NCI-H128 (cell line): ENCODE measurements around the gene AQP5.

Experiments used
- DNase-seq: peaks from one replicate; lab custom pipeline; 2025; ENCODE audit not compliant: unreplicated experiment; lab: John Stamatoyannopoulos, UW

AQP5 gene

GRCh38 chr12:49949866-49950265 is 11.8 kb upstream of the AQP5 start:
- DNase-seq, result no peak

GRCh38 chr12:49950273-49951251 is 11.1 kb upstream of the AQP5 start, which contains the start of gene AQP2:
TSS of gene AQP2 (plus strand) at chr12:49950737. CDS start at chr12:49950831, 94 bp downstream.
- no peak for DNase-seq

- DNase-seq, result no peak
Observed at GRCh38 chr12:49951411-49952240, 10.0 kb upstream of the AQP5 start.

- no peak for DNase-seq
Observed at GRCh38 chr12:49952391-49953055, 9.1 kb upstream of the AQP5 start.

GRCh38 chr12:49953151-49953550 is 8.5 kb upstream of the AQP5 start:
- DNase-seq, result no peak

GRCh38 chr12:49953961-49954846 is 7.5 kb upstream of the AQP5 start:
- DNase-seq, result no peak

GRCh38 chr12:49954863-49955830 is 6.5 kb upstream of the AQP5 start:
- DNase-seq, result no peak

- no peak for DNase-seq
Observed at GRCh38 chr12:49955899-49956662, 5.6 kb upstream of the AQP5 start.

- DNase-seq, result no peak
Observed at GRCh38 chr12:49956663-49957569, 4.8 kb upstream of the AQP5 start.

GRCh38 chr12:49957570-49957967 is 4.1 kb upstream of the AQP5 start:
- no peak for DNase-seq

GRCh38 chr12:49959685-49960473 is 1.8 kb upstream of the AQP5 start:
- no peak for DNase-seq

- no peak for DNase-seq
Observed at GRCh38 chr12:49960474-49961110, 1.1 kb upstream of the AQP5 start.

- DNase-seq, result no peak
Observed at GRCh38 chr12:49961993-49962764, 507 bp downstream of the AQP5 start.

- no peak for DNase-seq
Observed at GRCh38 chr12:49962861-49963765, 1.4 kb downstream of the AQP5 start.
